Peyer's patch (tissue), 4 donors: Measurements from ENCODE around the gene POLE2. TPM values are rescaled to one million over a fixed set of nuclear protein-coding genes. Genes with fewer than 3 reads are reported as not detected.
A peak's percentile ranks its signal among the peaks of the same experiment; 100 is the strongest.
"Not testable (repeated sequence)": the region's sequence is repeated elsewhere in the genome, so short reads cannot be mapped to it uniquely, and the experiment has no call there.

ENCODE experiments used
- DNase-seq, 3 donors: peaks; one replicate each; pipeline ENCODE4 v3.0.0-alpha.2; 2017 to 2019
- H3K27ac ChIP-seq, 4 donors: fragments of 200-600 bp; sonication (generic); one replicate each; pipeline ENCODE4 v1.5.1; 2016 to 2019
- H3K27me3 ChIP-seq, 2 donors: fragments of 200-600 bp; sonication (generic); one replicate each; pipeline ENCODE4 v1.5.1; 2019
- H3K36me3 ChIP-seq, 3 donors: fragments of 200-600 bp; sonication (generic); one replicate each; pipeline ENCODE4 v1.5.1; 2016 to 2019
- H3K4me1 ChIP-seq, 4 donors: fragments of 200-600 bp; sonication (generic); one replicate each; pipeline ENCODE4 v1.5.1; 2016 to 2019
- H3K4me3 ChIP-seq, 4 donors: fragments of 200-600 bp; sonication (generic); 1 replicate in 3 of 4; 2 replicates in 1 of 4; pipeline ENCODE4 v1.5.1; 2016 to 2019; ENCODE audit warnings: mild to moderate bottlenecking in 1 of 4
- H3K9me3 ChIP-seq, 4 donors: fragments of 200-600 bp; sonication (generic); one replicate each; pipeline ENCODE4 v1.5.1; 2016 to 2019; ENCODE audit warnings: mild to moderate bottlenecking in 1 of 4
- POLR2A ChIP-seq, 2 donors: fragments of 450-650 bp; IDR thresholded peaks; one replicate each; pipeline ENCODE4 v1.5.1; 2017; ENCODE audit warnings: antibody characterized with exemption in 2 of 2, mild to moderate bottlenecking in 2 of 2, moderate library complexity in 2 of 2
- total RNA-seq, 4 donors: library from RNA; depleted of rRNA; stranded (reverse); fragments of >200 nt; gene quantifications; one replicate each; pipeline ENCODE4 v1.1.0, GENCODE V29; 2016
- TF ChIP-seq, protein P1 (sequence below), 6 experiments: fragments of 450-650 bp in 4 of 6; fragments of 200-600 bp in 2 of 6; sonication (generic) in 1 of 6; IDR thresholded peaks; one replicate each; pipeline ENCODE4 v1.5.1; 2017 to 2019; ENCODE audit warnings: antibody characterized with exemption in 6 of 6, mild to moderate bottlenecking in 3 of 6, moderate library complexity in 1 of 6

POLE2 gene
- total RNA-seq, 4 donors from 2014 or later, result 2.5 to 10.7 (median 6.0) TPM

DNA sequence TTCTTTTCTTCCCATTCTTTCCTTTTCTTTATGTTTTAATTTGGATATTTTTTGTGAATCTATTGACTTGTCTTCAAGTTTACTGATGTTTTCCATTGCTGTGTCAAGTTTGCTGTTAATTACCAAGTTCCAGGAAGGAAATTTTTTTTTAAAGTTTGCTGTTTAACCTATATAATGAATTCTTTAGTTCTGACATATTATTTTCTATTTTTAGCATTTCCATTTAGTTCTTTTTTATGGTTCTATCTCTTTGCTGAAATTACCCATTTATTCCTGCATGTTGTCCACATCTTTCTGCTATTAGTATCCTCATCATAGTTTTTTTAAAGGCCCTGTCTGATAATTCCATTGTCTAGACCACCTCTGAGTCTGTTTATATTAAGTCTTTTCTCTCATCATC, 32.7 kb upstream of the POLE2 start:
- Histone ChIP-seq H3K27me3 (no peaks in the 10 kb centered on the region), H3K36me3 (peaks cover 0 to 13% (median 0%) of the 10 kb centered on the region in 3 donors), H3K9me3 (no peaks in the 10 kb centered on the region), H3K27ac (no peak overlapping the region), H3K4me3 (no peak overlapping the region), H3K4me1 (no peaks in the 10 kb centered on the region)
- no peak for TF ChIP-seq POLR2A (IDR thresholded peaks at IDR 0.05)
- TF ChIP-seq, protein P1, sequence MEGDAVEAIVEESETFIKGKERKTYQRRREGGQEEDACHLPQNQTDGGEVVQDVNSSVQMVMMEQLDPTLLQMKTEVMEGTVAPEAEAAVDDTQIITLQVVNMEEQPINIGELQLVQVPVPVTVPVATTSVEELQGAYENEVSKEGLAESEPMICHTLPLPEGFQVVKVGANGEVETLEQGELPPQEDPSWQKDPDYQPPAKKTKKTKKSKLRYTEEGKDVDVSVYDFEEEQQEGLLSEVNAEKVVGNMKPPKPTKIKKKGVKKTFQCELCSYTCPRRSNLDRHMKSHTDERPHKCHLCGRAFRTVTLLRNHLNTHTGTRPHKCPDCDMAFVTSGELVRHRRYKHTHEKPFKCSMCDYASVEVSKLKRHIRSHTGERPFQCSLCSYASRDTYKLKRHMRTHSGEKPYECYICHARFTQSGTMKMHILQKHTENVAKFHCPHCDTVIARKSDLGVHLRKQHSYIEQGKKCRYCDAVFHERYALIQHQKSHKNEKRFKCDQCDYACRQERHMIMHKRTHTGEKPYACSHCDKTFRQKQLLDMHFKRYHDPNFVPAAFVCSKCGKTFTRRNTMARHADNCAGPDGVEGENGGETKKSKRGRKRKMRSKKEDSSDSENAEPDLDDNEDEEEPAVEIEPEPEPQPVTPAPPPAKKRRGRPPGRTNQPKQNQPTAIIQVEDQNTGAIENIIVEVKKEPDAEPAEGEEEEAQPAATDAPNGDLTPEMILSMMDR (IDR thresholded peaks at IDR 0.05), result no peak
- no peak for DNase-seq

DNA sequence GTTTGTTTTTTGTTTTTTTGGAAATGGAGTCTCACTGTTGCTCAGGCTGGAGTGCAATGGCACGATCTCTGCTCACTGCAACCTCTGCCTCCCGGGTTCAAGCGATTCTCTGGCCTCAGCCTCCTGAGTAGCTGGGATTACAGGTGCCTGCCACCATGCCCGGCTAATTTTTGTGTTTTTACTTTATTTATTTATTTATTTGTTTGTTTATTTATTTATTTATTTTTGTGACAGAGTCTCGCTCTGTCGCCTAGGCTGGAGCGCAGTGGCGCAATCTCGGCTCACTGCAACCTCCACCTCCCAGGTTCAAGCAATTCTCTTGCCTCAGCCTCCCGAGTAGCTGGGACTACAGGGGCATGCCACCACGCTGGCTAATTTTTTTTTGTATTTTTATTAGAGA, 23.0 kb upstream of the POLE2 start:
- not testable (repeated sequence) for H3K4me3 ChIP-seq, H3K36me3 ChIP-seq, DNase-seq, H3K27ac ChIP-seq, H3K27me3 ChIP-seq, H3K4me1 ChIP-seq, H3K9me3 ChIP-seq

DNA sequence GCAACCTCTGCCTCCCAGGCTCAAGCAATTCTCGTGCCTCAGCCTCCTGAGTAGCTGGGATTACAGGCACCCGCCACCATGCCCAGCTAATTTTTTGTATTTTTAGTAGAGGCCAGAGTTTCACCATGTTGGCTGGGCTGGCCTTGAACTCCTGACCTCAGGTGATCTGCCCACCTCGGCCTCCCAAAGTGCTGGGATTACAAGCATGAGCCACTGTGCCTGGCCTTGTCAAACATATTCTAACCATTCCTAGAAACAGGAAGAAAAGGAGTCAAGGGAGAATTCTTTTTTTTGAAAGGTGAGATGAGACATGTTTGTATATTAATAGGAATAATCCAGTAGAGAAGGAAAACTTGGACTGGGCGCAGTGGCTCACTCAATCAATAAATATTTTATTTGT, 16.5 kb upstream of the POLE2 start:
- not testable (repeated sequence) for H3K27ac ChIP-seq, DNase-seq, H3K27me3 ChIP-seq, H3K9me3 ChIP-seq, H3K36me3 ChIP-seq, H3K4me3 ChIP-seq, H3K4me1 ChIP-seq

DNA sequence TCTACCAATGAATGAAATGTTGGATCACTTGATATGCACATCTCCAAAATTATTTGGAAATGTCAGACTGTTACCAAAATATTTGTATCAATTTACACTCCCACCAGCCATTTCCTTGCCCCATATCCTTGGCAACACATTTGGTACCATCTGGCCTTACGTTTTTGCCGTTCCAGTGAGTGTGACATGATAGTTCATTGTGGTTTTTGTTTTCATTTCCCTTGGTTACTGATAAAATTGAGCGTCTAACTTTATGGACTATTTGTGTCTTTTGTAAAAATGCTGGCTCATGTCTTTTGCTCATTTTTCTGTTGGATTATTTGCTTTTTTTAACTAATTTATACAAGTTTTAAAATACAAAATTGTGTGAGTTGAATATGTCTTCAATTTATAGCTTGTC, 16.0 kb upstream of the POLE2 start:
- no peak overlapping the region for H3K27ac ChIP-seq
- H3K9me3 ChIP-seq, result no peaks in the 10 kb centered on the region

DNA sequence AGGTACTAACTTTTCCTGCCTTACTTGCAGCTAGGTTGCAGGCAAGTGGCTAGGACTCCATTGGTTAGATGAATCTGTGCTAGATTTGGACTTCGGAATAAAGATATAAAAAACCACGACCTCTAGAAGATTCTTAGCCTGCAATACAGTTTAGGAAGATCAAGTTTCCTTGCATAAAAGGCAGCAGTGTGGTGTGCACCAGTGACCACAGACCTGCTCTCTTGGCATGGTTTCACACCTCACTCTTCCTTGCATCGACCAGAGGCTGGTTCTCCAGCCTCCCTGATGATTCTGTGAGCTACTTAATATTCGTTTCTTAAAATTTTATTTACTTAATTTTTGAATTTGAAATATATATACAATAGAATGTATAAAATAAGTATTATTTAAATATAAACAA, 14.7 kb upstream of the POLE2 start:
- H3K27me3 ChIP-seq, result no peaks in the 10 kb centered on the region
- no peak for DNase-seq
- TF ChIP-seq, protein P1 (IDR thresholded peaks at IDR 0.05), result no peak
- no peak for TF ChIP-seq POLR2A (IDR thresholded peaks at IDR 0.05)

More for the DNA sequence above, 16.0 kb upstream of the POLE2 start:
- DNase-seq, result no peak
- TF ChIP-seq POLR2A (IDR thresholded peaks at IDR 0.05), result no peak
- TF ChIP-seq, protein P1 (IDR thresholded peaks at IDR 0.05), result no peak
- H3K36me3 ChIP-seq, result peaks cover 0 to 7% (median 0%) of the 10 kb centered on the region in 3 donors
- no peaks in the 10 kb centered on the region for H3K4me1 ChIP-seq
- no peak overlapping the region for H3K4me3 ChIP-seq
- H3K27me3 ChIP-seq, result no peaks in the 10 kb centered on the region

GRCh38 chr14:49693735-49694124, 5.7 kb upstream of the POLE2 start:
- H3K27ac ChIP-seq, result peak overlapping the region in 3 of 4 donors; percentile 85 to 94 (median 91)
- peak overlapping the region; percentile 62 to 76 (median 74) for H3K4me3 ChIP-seq
- not testable (repeated sequence) for H3K36me3 ChIP-seq, H3K4me1 ChIP-seq, H3K9me3 ChIP-seq, DNase-seq, H3K27me3 ChIP-seq

More for the DNA sequence above, 14.7 kb upstream of the POLE2 start:
- Histone ChIP-seq H3K4me1 (no peaks in the 10 kb centered on the region), H3K4me3 (no peak overlapping the region), H3K27ac (no peak overlapping the region), H3K36me3 (peaks cover 0 to 7% (median 0%) of the 10 kb centered on the region in 3 donors), H3K9me3 (no peaks in the 10 kb centered on the region)

- Histone ChIP-seq H3K27me3 (no peaks in the 10 kb centered on the region), H3K36me3 (no peaks in the 10 kb centered on the region), H3K27ac (peak within 1 kb of the TSS; percentile 85 to 95 (median 92)), H3K4me1 (peaks cover 0 to 8% (median 0%) of the 10 kb centered on the region in 4 donors), H3K4me3 (peak within 1 kb of the TSS; percentile 62 to 76 (median 74)), H3K9me3 (no peaks in the 10 kb centered on the region)
- DNase-seq, result peak; percentile 83 to 92 (median 89)
- TF ChIP-seq POLR2A (IDR thresholded peaks at IDR 0.05), result peak; percentile 83 to 87
- TF ChIP-seq, protein P1 (IDR thresholded peaks at IDR 0.05), result no peak
These were observed 5.1 kb upstream of the POLE2 start, which contains the start of gene KLHDC1 for GRCh38 chr14:49692811-49693734. Gene KLHDC1 (plus strand): TSS chr14:49693120. CDS start chr14:49693195, 75 bp downstream.
